ENCODE data around the gene KIAA1143. TPM values are rescaled to one million over a fixed set of nuclear protein-coding genes. Genes with fewer than 3 reads are reported as not detected.

KIAA1143 gene
- total and polyA plus RNA-seq, 2 of the 13 experiments (the other 11 are each of a cell fraction or from before 2014, with no cell fraction given) = 9.9 to 27.2 TPM

- 0 out of 2 replicates have a peak, but pooled peaks have one; percentile 79 for TF ChIP-seq ATF6 (CRISPR knock-in tag; conservative IDR thresholded peaks at IDR 0.05)
- TF ChIP-seq ZBTB25 (CRISPR knock-in tag; IDR thresholded peaks at IDR 0.05) = no peak; the same call in none of the 2 replicates
- no peak for TF ChIP-seq SIX1 (CRISPR knock-in tag; IDR thresholded peaks at IDR 0.05; ENCODE audit: borderline replicate concordance)
- TF ChIP-seq HES4 (CRISPR knock-in tag; IDR thresholded peaks at IDR 0.05; ENCODE audit: borderline replicate concordance) = peak; percentile 44; the same call in 1 of the 2 replicates
- peak; percentile 66; the same call in 1 of the 2 replicates for TF ChIP-seq MIER2 (CRISPR knock-in tag; IDR thresholded peaks at IDR 0.05)
- TF ChIP-seq CENPBD1 (CRISPR knock-in tag; IDR thresholded peaks at IDR 0.05; ENCODE audit: borderline replicate concordance, low read depth) = no peak
- TF ChIP-seq ZFAT (CRISPR knock-in tag; conservative IDR thresholded peaks at IDR 0.05) = no peak
- TF ChIP-seq ZNF749 (CRISPR knock-in tag; IDR thresholded peaks at IDR 0.05; ENCODE audit: borderline replicate concordance) = peak; percentile 79; the same call in 1 of the 2 replicates
- TF ChIP-seq ZXDC (CRISPR knock-in tag; IDR thresholded peaks at IDR 0.05) = 0 out of 2 replicates have a peak, but pooled peaks have one; percentile 31
- TF ChIP-seq RERE (CRISPR knock-in tag; IDR thresholded peaks at IDR 0.05; ENCODE audit: low read depth) = 0 out of 2 replicates have a peak, but pooled peaks have one; percentile 19
- no peak for TF ChIP-seq NFE2 (CRISPR knock-in tag; IDR thresholded peaks at IDR 0.05)
- TF ChIP-seq NR2F1 (CRISPR knock-in tag; IDR thresholded peaks at IDR 0.05) = no peak
- peak; percentile 95 for TF ChIP-seq PHF20 (CRISPR knock-in tag; IDR thresholded peaks at IDR 0.05)
- 0 out of 2 replicates have a peak, but pooled peaks have one; percentile 24 for TF ChIP-seq ZSCAN12 (CRISPR knock-in tag; IDR thresholded peaks at IDR 0.05)
- TF ChIP-seq ZNF616 (CRISPR knock-in tag; IDR thresholded peaks at IDR 0.05; ENCODE audit: low read depth) = no peak
Observed at GRCh38 chr3:44761424-44762169, at the start of gene KIAA1143, which contains the start of gene KIF15 (continued).

Measured in HepG2 (cell line).